ENCODE data around the gene GNAI2.

GNAI2 gene

GRCh38 chr3:50196253-50196801 lies 39.7 kb upstream of the GNAI2 start:
- no peak for DNase-seq (ENCODE audit: low spot score)
- TF ChIP-seq, protein P1, sequence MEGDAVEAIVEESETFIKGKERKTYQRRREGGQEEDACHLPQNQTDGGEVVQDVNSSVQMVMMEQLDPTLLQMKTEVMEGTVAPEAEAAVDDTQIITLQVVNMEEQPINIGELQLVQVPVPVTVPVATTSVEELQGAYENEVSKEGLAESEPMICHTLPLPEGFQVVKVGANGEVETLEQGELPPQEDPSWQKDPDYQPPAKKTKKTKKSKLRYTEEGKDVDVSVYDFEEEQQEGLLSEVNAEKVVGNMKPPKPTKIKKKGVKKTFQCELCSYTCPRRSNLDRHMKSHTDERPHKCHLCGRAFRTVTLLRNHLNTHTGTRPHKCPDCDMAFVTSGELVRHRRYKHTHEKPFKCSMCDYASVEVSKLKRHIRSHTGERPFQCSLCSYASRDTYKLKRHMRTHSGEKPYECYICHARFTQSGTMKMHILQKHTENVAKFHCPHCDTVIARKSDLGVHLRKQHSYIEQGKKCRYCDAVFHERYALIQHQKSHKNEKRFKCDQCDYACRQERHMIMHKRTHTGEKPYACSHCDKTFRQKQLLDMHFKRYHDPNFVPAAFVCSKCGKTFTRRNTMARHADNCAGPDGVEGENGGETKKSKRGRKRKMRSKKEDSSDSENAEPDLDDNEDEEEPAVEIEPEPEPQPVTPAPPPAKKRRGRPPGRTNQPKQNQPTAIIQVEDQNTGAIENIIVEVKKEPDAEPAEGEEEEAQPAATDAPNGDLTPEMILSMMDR (IDR thresholded peaks at IDR 0.05; ENCODE audit: borderline replicate concordance, control extremely low read depth, extremely low read depth, insufficient read depth, missing control alignments): no peak
- in situ Hi-C loops (cut with MboI; ENCODE audit: low sequenced_read_pairs, unreplicated experiment): no loop called here

DNA sequence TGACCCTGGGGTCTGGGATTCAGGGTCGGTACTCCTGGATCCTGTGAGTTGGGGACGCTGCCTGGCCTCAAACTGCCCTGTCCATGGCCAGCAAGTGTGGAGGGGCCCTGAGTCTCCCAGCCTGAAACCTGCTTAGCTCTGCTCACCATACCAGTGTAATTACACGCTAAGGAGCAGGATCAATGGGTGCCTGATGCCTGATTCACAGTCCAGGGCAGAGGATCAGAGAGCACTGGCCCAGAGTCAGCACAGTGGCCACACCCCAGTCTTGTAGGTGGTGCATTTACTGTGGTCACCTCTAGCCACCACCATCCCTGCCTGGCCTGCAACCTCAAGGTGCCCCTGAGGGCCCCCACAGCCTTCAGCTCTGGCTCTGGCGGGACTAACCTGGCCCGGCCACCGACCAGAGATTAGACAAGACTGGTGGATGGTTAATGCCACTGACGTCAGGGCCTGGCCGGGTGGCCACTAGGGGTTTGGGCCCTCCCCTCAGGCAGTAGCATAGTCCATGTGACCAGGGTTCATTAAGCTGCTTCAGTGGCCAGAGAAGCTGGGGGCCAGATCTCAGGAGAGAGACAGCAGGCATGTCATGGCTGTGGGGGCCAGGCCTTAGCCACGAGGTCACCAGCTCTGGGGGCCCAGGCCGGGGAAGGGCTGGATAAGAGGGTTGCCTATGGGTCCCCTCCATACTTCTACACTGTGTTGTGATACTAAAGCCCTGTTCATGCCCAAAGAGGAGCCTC lies 34.3 kb upstream of the GNAI2 start:
- TF ChIP-seq, protein P1 (IDR thresholded peaks at IDR 0.05; ENCODE audit: borderline replicate concordance, control extremely low read depth, extremely low read depth, insufficient read depth, missing control alignments): no peak
- no peak for DNase-seq (ENCODE audit: low spot score)
- in situ Hi-C loops (cut with MboI; ENCODE audit: low sequenced_read_pairs, unreplicated experiment): no loop called here

GRCh38 chr3:50202353-50203112 lies 33.5 kb upstream of the GNAI2 start:
- TF ChIP-seq, protein P1 (IDR thresholded peaks at IDR 0.05; ENCODE audit: borderline replicate concordance, control extremely low read depth, extremely low read depth, insufficient read depth, missing control alignments): no peak

DNA sequence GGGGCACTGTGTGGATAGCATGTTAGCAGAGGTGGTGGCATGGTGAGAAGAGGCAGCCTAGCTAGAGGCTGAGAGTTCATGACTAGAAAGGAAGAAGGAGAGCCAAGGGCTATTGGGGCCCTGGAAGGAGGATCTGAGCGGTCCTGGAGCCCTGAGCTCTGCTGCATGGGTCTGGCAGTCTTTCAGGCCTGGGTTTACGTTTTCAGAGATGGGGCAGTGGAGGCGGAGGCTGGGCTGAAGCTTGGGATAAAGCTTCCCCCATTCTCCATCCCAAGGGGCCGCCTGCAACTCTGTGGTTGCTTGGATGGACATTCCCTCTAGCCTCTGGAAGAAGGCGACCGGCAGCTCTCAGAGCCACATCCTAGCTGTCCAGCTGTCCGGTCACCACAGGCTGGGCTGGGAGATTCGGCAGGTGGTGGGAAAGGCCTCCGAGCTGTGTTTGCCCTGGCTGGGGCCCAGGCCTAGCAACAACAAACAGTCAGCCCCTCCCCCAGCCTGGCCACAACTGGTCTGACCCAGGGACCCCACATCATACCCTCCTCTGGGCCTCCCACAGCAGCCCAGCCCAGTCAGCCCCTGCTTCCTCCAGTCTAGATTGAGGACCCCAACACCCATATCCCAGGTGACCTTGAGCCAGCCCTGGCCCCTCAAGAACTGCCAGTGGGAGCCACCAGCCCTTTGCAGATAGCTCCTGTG lies 32.7 kb upstream of the GNAI2 start:
- DNase-seq (ENCODE audit: low spot score): no peak
- in situ Hi-C loops (cut with MboI; ENCODE audit: low sequenced_read_pairs, unreplicated experiment): no loop called here
- TF ChIP-seq, protein P1 (IDR thresholded peaks at IDR 0.05; ENCODE audit: borderline replicate concordance, control extremely low read depth, extremely low read depth, insufficient read depth, missing control alignments): no peak

More at GRCh38 chr3:50202353-50203112, 33.5 kb upstream of the GNAI2 start:
- no peak for DNase-seq (ENCODE audit: low spot score)
- in situ Hi-C loops (cut with MboI; ENCODE audit: low sequenced_read_pairs, unreplicated experiment): no loop called here

DNA sequence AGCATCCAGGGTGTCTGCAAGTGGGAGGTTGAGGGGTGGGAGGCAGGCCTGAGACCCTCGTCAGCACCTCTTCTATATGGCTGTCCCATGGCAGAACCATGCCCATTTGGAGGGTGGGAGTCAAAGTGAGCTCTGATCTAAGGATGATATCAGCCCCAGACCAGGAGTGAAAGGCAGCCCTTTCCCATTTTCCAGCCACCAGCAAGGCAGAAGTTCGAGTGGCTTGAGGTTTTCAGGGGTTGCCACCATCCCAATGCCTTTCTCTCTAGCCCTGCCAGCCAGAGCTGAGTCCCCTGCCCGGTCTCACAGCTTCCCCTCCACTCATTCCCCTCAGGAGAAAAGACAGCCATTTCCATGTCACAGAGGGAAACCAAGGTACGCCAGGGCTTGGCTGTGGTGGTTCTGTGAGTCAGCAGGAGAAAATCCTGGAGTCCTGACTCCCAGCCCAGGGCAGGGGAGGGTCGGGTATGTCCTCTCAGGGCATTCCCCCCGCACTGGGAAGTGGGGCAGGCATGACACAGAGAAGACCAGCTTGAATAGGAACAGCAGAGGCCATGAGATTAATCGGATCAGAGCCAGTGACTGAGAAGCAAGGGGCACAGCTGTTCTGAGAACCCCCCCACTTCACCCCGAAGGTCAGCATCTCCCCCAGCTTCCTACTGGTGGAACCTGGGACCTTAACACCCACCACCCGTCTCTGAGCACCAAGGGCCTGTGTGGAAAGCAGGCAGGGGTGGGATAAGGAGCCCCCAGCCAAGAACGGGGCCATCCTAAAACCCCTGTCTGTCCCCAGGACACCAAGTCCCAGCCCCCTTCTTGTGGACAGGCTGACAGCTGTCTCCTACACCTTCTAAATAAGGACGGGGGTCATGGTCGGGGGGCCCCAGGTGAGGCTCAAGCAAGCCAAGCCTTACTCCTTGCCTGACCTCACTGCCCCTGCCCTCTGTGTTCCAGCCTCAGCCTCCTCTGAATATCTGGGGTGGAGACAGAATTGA lies 31.9 kb upstream of the GNAI2 start:
- no peak for DNase-seq (ENCODE audit: low spot score)
- in situ Hi-C loops (cut with MboI; ENCODE audit: low sequenced_read_pairs, unreplicated experiment): no loop called here
- TF ChIP-seq, protein P1 (IDR thresholded peaks at IDR 0.05; ENCODE audit: borderline replicate concordance, control extremely low read depth, extremely low read depth, insufficient read depth, missing control alignments): no peak
